GM12892 (cell line): ENCODE measurements around the gene CACNB3.

Experiments used
- DNase-seq: peaks from one replicate; pipeline ENCODE4 v3.0.0; 2011; ENCODE audit not compliant: insufficient read length
- FAIRE-seq: peaks from 2 replicates; lab custom pipeline; 2011; peaks lifted over from hg19 to GRCh38; lab: Jason Lieb, UNC
- POLR2A ChIP-seq: IDR thresholded peaks from 2 replicates; pipeline ENCODE4 v1.6.1; 2011; ENCODE audit warnings: low read depth, low read length, control low read depth
- POLR2AphosphoS5 ChIP-seq: IDR thresholded peaks from 2 replicates; pipeline ENCODE4 v1.6.1; 2011; ENCODE audit warnings: low read depth, low read length, control low read depth
- TAF1 ChIP-seq: IDR thresholded peaks from 2 replicates; pipeline ENCODE4 v1.6.1; 2011; ENCODE audit warnings: low read depth, mild to moderate bottlenecking, control low read depth, low read length, borderline replicate concordance

CACNB3 gene

DNA sequence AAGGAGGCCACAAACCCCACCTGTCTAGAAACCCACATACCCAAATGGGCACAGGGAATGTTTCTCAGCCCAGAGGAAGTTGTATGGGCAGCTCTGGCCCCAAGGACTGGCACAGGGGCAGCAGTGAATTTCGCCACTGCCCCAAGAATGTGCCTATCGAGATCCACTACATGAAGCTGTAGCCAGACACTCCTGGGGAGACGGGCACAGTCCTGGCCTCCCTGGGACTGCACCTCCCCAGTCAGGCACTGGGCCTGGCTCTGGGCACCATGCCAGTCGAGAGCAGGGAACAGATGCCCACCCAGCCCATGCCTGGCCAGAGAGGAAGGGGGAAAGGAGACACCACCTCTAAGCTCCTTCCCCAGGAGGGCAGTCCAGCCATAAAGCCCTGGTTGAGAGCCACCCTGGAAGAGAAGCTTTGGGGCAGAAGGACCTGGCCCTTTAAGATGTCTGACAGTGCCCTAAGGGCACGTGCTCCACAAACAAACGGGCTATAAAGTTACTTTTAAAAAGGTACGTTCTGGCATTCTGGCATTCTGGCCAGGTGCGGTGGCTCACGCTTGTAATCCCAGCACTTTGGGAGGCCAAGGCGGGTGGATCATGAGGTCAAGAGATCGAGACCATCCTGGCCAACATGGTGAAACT is 37.8 kb upstream of the CACNB3 start:
- FAIRE-seq = no peak

DNA sequence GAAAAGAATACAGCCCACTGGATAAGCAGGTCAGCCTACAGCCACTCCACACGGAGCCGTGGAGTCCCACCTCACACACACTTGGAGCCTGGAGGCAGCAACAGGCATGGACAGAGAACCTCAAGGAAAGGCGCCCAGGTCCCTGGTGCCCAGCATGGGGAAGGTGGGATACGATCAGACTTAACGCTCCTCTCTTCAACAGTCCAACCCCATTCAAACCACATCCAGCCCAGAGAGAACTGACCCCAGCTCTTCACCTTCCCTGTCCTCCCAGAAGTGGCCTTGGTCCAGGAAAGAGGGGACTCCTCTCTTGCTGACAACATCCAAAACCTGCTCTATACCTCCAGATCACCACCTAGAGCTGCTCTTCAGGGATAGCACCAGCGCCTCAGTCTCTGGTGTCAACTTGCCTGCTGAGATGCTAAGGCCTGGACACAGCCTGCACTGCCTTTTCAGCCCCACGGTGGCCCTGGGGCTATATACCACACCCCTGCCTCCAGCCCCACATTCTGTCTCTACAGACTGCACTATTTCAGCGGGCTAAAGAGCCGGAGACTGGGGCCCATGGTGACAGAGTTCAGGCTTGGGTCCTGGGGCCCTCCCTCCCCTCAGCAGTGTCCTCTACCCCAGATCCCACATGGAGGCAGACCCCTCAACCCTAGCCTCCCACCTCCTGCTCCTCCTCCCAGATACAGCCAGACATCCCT is 36.4 kb upstream of the CACNB3 start:
- FAIRE-seq (no peak), DNase-seq (no peak)
- TF ChIP-seq POLR2AphosphoS5 = no peak
- TF ChIP-seq POLR2A = no peak
- no peak for TF ChIP-seq TAF1

More for the DNA sequence above, 37.8 kb upstream of the CACNB3 start:
- no peak for DNase-seq
- no peak for TF ChIP-seq POLR2AphosphoS5
- TF ChIP-seq TAF1 = no peak
- no peak for TF ChIP-seq POLR2A

DNA sequence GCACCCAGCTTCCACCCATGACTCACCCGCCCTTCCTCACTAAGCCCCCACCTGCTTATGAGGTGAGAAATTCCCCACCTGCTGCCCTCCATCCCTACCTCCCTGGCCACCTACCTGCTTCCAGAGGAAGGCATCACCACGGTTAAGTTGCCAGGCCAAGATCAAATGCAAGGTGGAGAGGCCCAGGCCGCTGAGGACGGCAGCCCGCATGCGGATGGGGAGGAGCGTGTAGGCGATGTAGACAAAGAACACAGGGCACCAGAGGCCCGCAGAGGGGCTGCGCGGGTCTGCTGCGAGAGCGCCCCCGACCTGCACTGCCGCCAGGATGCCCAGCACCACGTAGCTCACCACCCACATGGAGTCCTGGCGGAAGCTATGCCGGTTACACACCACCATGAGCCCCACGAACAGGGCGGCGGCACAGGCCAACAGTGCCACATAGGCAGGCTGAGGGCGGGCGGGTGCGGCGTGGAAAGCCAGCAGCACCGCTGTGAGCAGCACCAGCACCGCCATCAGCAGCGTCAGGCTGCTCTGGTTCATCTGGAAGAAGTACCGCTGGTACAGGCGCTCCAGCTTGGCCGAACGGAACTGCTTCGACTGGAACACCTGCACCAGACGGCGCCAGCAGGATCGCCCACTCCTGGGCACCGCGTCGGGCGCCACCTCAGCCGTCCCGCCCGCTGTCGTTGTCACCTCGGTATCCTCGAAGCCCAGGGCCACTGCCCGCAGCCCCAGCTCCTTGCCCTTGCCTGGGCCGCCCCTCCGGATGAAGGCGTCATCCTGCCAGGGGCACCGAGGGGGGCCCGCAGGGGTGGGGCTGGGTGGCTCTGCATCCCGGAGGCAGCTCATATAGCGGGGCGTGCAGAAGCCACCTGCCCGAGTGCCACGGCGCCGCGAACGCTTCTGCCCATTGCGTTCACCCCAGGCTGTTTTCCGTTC is 35.6 kb upstream of the CACNB3 start:
- no peak for DNase-seq
- TF ChIP-seq TAF1 = no peak
- no peak for TF ChIP-seq POLR2AphosphoS5
- TF ChIP-seq POLR2A = no peak
- no peak for FAIRE-seq

DNA sequence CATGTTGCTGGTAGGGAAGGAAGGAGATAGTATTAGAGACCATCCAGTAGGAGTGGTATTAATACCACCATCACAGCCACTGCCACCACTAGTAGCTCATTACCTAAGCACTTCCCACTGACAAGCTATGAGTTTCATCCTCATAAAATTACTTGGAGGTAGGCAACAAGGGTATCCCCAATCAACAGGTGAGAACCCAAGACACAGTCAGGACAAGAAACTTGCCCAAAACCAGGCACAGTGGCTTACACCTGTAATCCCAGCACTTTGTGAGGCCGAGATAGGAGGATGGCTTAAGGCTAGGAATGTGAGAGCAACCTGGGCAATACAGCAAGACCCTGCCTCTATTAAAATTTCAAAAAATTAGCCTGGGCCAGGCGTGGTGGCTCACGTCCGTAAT is 34.9 kb upstream of the CACNB3 start:
- DNase-seq (no peak), FAIRE-seq (no peak)
- TF ChIP-seq POLR2AphosphoS5 = no peak
- no peak for TF ChIP-seq TAF1
- TF ChIP-seq POLR2A = no peak

DNA sequence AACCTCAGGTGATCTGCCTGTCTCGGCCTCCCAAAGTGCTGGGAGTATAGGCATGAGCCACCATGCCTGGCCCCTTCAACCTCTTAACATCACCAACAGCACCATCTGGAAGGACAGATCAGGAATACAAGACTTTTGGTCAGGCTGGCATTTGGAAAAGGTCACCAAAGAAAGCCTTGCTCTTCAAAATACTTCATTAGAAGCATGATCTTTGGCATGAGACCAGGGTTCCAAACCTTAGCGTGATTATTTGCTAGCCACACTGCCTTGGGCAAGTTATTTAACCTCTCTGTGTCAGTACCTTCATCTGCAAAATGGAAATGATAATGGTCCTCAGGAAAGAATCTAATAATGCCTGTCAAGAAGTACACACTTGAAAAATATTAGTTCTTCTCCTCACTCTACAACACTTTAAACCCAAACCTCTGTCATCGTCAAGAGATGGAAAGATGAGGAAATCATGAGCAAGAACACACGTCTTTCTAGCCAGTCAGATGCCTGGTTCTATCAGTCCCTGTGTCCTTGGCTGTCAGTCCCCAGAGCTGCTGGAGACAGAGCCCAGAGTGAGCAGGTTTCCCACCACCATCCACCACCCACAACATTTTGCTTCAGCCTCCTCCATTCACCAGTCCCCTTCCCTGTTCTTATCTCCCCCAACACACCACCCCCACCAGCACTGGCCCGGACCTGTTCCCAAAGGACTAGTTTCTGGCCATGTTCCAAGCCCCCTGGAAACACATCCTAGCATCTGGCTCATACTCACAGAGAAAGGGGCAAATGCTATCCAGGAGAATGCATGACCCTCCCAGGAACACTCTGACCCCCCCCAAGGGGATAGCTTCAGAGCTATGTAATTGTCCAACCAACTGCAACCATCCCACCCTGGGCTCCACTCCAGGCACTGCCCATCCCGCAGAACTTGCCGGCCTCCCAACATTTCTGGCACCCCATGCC is 31.4 kb upstream of the CACNB3 start:
- no peak for FAIRE-seq

DNA sequence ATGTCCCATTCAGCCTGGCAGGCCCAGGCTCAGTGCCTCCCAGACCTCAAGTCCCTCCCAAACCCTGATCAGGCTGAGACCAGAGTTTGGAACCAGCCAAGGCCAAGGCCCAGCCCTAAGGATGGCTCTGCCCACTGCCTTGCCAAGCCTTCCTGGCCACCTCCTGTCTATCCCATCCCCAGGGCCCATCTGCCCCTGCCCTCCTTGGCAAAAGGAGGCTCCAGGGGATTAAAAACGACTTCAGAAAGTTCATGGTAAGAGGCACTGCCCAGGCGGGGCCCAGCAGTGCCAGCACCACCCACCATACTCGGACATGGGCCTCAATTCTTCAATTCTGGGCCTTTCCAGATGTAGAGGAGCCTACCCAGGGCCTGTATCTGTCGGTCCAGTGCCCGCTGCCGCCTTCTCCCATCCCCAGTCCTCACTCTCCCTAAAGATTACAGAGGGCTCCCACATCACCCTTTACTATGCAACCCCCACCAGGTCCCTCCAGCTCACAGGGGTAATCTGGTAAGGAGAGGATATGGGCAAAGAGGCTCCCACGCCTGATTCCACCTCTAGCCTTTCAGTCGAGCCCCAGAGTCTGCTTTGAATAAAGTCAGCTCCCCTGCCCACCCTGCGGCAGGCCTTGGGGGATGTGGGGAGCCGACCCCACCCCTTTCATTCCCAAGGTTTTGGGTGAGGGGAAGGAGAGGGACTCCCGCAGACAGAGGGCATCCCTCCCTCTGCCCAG is 30.3 kb upstream of the CACNB3 start:
- DNase-seq = no peak
- TF ChIP-seq POLR2AphosphoS5 = no peak
- no peak for TF ChIP-seq POLR2A
- TF ChIP-seq TAF1 = no peak
- no peak for FAIRE-seq

More for the DNA sequence above, 31.4 kb upstream of the CACNB3 start:
- DNase-seq = no peak
- no peak for TF ChIP-seq TAF1
- no peak for TF ChIP-seq POLR2AphosphoS5
- no peak for TF ChIP-seq POLR2A

DNA sequence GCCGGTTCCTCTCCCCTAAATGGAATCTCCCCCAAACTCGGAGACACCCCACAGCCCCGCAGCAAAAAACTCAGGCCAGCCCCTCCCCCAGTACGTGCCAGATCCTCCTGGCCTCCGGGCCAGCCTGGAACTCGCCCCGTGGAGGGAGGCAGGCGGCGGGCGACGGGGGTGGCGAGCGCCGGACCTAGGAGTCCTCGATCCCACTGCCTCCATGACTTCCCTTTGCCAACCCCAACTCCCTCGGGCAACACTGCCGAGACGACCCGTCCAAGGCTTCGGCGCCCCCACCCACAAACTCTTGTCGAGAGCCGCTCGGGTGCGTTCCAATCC is 29.8 kb upstream of the CACNB3 start:
- FAIRE-seq = no peak
- TF ChIP-seq POLR2AphosphoS5 (no peak), POLR2A (no peak), TAF1 (no peak)
- no peak for DNase-seq

DNA sequence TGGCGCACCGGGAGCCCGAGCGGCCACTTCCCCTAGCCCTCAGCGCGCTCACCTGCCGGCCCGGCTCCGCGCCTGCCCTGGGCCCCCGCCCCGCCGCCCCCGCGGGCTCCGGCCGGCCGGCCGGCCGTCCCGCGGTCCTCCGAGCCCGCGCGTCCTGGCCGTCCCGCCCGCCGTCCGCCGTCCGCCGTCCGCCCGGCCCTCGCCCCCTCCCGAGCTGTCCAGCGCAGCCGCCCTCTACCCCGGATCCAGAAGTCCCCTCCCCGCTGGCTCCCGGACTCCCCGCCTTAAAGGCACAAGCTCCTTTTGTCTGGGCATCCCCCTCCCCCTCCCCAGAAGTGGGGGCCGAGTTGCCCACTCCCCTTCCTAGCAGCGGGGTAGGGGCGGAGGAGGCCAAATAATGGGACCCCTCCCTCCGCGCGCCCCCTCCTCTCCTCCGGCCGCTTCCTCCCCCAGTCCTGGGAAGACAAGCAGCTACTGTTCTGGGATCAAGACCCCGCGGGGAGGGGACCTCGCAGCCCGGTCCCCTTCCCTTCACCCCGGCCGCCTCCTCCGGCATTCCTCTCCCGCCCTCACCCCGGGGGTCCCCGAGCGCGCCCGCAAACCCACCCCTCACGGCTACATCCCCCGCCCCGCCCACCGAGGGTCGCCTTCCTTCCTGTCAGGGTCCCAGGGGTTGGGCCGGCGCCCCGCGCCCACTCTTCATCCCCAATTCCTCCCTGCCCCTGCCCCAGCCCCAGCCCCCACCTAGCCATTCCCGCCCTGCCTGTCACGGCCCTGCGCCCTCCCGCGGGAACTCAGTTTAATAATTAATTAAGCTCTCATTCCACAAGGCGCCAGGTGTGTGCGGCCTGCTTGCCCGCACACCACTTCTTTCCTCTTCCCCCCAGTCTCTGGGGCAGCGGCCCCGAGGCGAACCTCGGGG is 29.2 kb upstream of the CACNB3 start, which contains the start of gene ADCY6:
Gene ADCY6 (minus strand): TSS at position 236 of the 922 bp plus-strand sequence. CDS start 5,655 bp downstream, outside the sequence.
- TF ChIP-seq TAF1 (no peak), POLR2A (no peak), POLR2AphosphoS5 (no peak)
- DNase-seq = no peak
- no peak for FAIRE-seq

DNA sequence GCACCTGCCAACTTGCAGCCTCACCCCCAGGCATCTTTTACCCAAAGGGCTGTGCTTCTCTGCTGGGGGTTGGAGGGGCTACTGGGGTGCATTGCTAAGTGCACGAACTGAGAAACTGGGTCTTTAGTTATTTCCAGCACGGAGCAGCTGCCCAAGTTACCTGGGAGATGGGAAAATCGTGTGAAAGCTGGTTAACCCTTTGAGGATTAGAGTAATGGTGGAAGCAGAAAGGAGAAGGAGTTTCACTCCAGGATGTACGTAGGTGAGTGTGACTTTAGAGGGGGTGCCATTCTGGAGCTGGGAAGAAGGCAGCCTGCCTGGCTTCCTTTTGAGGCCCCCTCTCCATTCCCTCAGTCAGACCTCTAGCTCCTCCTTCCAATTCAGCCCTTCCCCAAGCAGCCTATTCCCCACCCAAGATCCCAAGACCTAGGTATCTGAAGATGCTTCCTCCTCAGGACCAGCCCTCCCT is 28.4 kb upstream of the CACNB3 start:
- TF ChIP-seq POLR2AphosphoS5 (no peak), POLR2A (no peak), TAF1 (no peak)
- DNase-seq (no peak), FAIRE-seq (no peak)
